Mammary epithelial cell (primary cell): ENCODE measurements around the gene RBP2.

Source experiments
- CTCF ChIP-seq, 2 donors: IDR thresholded peaks in 1 of 2; conservative IDR thresholded peaks in 1 of 2; 2 replicates each; pipeline ENCODE4 v1.5.1; 2011 to 2012; ENCODE audit warnings: inconsistent platforms in 2 of 2, low read length in 2 of 2, mild to moderate bottlenecking in 2 of 2, control low read depth in 1 of 2, low read depth in 1 of 2; ENCODE audit not compliant: insufficient read depth in 1 of 2; ENCODE audit errors: extremely low read depth in 1 of 2
- EZH2 ChIP-seq: IDR thresholded peaks from 2 replicates; pipeline ENCODE4 v1.6.1; 2012; ENCODE audit warnings: low read length, inconsistent platforms, borderline replicate concordance

GRCh38 chr3:139460076-139460475, 16.2 kb downstream of the RBP2 start:
- TF ChIP-seq CTCF (conservative IDR thresholded peaks at IDR 0.05 in 1 of 2, IDR thresholded peaks at IDR 0.05 in 1 of 2; ENCODE audit: extremely low read depth in 1 of 2, insufficient read depth in 1 of 2, low read depth in 1 of 2, low read length in 2 of 2) (no peak), EZH2 (no peak)
